ENCODE data around the gene PPP2R2D.

PPP2R2D gene

GRCh38 chr10:131998050-131998844, 97.4 kb downstream of the PPP2R2D start:
- DNase-seq (ENCODE audit: low read depth in 3 of 3) = no peak

GRCh38 chr10:131998845-131999681, 98.3 kb downstream of the PPP2R2D start:
- no peak for DNase-seq (ENCODE audit: low read depth in 3 of 3)

GRCh38 chr10:132001238-132001972, 100.6 kb downstream of the PPP2R2D start:
- no peak for DNase-seq (ENCODE audit: low read depth in 3 of 3)

- DNase-seq (ENCODE audit: low read depth in 3 of 3) = no peak
Measured at GRCh38 chr10:132002004-132002403, 101.2 kb downstream of the PPP2R2D start.

- DNase-seq (ENCODE audit: low read depth in 3 of 3) = no peak
Measured at GRCh38 chr10:132003282-132003924, 102.6 kb downstream of the PPP2R2D start.

- no peak for DNase-seq (ENCODE audit: low read depth in 3 of 3)
Measured at GRCh38 chr10:132004052-132004451, 103.2 kb downstream of the PPP2R2D start.

- no peak for DNase-seq (ENCODE audit: low read depth in 3 of 3)
Measured at GRCh38 chr10:132005147-132005546, 104.3 kb downstream of the PPP2R2D start.

- no peak for DNase-seq (ENCODE audit: low read depth in 3 of 3)
Measured at GRCh38 chr10:132006966-132007365, 106.2 kb downstream of the PPP2R2D start.

GRCh38 chr10:132007681-132008080, 106.9 kb downstream of the PPP2R2D start:
- DNase-seq (ENCODE audit: low read depth in 3 of 3) = no peak
